Neural cell (in vitro differentiated cells): ENCODE data around the gene ACOT13. TPM values are rescaled to one million over a fixed set of nuclear protein-coding genes. Genes with fewer than 3 reads are reported as not detected.
"Not testable (repeated sequence)": the region's sequence is repeated elsewhere in the genome, so short reads cannot be mapped to it uniquely, and the experiment has no call there.

Source experiments
- H2AFZ ChIP-seq: fragments of 200-600, 300-800 bp; sonication (generic), shearing (Covaris generic); 2 replicates; pipeline ENCODE4 v1.6.0; 2014; ENCODE audit warnings: low read depth, mild to moderate bottlenecking, antibody characterized with exemption, low read length, moderate library complexity
- H3F3A ChIP-seq: fragments of 200-600 bp; shearing (Covaris generic); 2 replicates; pipeline ENCODE4 v1.6.1; 2016; ENCODE audit warnings: mild to moderate bottlenecking, moderate library complexity, mixed read lengths, antibody characterized with exemption, low read length; ENCODE audit not compliant: insufficient read depth, poor library complexity, severe bottlenecking
- H3K27ac ChIP-seq: fragments of 200-600, 300-800 bp; sonication (generic), shearing (Covaris generic); 2 replicates; pipeline ENCODE4 v1.5.1; 2014; ENCODE audit warnings: mild to moderate bottlenecking, low read length, moderate library complexity
- H3K27me3 ChIP-seq: fragments of 300-800, 200-600 bp; sonication (generic), shearing (Covaris generic); 2 replicates; pipeline ENCODE4 v1.6.0; 2014; ENCODE audit warnings: mild to moderate bottlenecking, low read depth, low read length, moderate library complexity; ENCODE audit not compliant: insufficient read depth
- H3K36me3 ChIP-seq: fragments of 300-800, 200-600 bp; sonication (generic), shearing (Covaris generic); 2 replicates; pipeline ENCODE4 v1.5.1; 2014; ENCODE audit warnings: mild to moderate bottlenecking, antibody characterized with exemption, low read length, moderate library complexity; ENCODE audit not compliant: insufficient read depth
- H3K4me2 ChIP-seq: fragments of 300-800, 200-600 bp; sonication (generic), shearing (Covaris generic); 2 replicates; pipeline ENCODE4 v1.6.0; 2014; ENCODE audit warnings: mild to moderate bottlenecking, low read length
- H3K4me3 ChIP-seq: fragments of 300-800, 200-600 bp; sonication (generic), shearing (Covaris generic); 2 replicates; pipeline ENCODE4 v1.5.1; 2014; ENCODE audit warnings: mild to moderate bottlenecking, low read length, moderate library complexity
- H3K79me2 ChIP-seq: fragments of 200-600 bp; shearing (Covaris generic); replicated peaks from 2 replicates; pipeline ENCODE4 v1.6.0; 2014; ENCODE audit warnings: mild to moderate bottlenecking, low read length, moderate library complexity; ENCODE audit not compliant: insufficient read depth
- H3K9ac ChIP-seq: fragments of 300-800, 200-600 bp; sonication (generic), shearing (Covaris generic); 2 replicates; pipeline ENCODE4 v1.6.1; 2016; ENCODE audit warnings: mild to moderate bottlenecking, low read length, mixed read lengths
- H3K9me2 ChIP-seq: fragments of 200-600 bp; shearing (Covaris generic); 2 replicates; pipeline ENCODE4 v1.6.1; 2016; ENCODE audit warnings: mild to moderate bottlenecking, low read length, mixed read lengths; ENCODE audit not compliant: insufficient read depth
- H3K9me3 ChIP-seq: fragments of 200-600, 300-800 bp; sonication (generic), shearing (Covaris generic); 2 replicates; pipeline ENCODE4 v1.6.1; 2016; ENCODE audit warnings: mild to moderate bottlenecking, mixed run types, low read length, moderate library complexity, mixed read lengths
- H4K20me1 ChIP-seq: fragments of 200-600 bp; shearing (Covaris generic); 2 replicates; pipeline ENCODE4 v1.6.1; 2016; ENCODE audit warnings: mild to moderate bottlenecking, mixed run types; ENCODE audit not compliant: insufficient read depth
- CTCF ChIP-seq: fragments of 450-650 bp; IDR thresholded peaks from 2 replicates; pipeline ENCODE4 v1.5.1; 2014; ENCODE audit warnings: antibody characterized with exemption, mild to moderate bottlenecking, moderate library complexity; ENCODE audit not compliant: poor library complexity, severe bottlenecking
- EP300 ChIP-seq: fragments of 450-650 bp; conservative IDR thresholded peaks from 2 replicates; pipeline ENCODE4 v1.6.1; 2014; ENCODE audit warnings: antibody characterized with exemption, mild to moderate bottlenecking, moderate library complexity; ENCODE audit not compliant: poor library complexity, severe bottlenecking
- EZH2 ChIP-seq: fragments of 200-600, 300-800 bp; shearing (Covaris generic), sonication (generic); IDR thresholded peaks from 2 replicates; pipeline ENCODE4 v1.6.1; 2014; ENCODE audit warnings: antibody characterized with exemption, low read length, borderline replicate concordance, mild to moderate bottlenecking; ENCODE audit not compliant: insufficient read depth, poor library complexity, severe bottlenecking
- MXI1 ChIP-seq: fragments of 450-650 bp; conservative IDR thresholded peaks from 2 replicates; pipeline ENCODE4 v1.6.1; 2014; ENCODE audit warnings: antibody characterized with exemption, mild to moderate bottlenecking; ENCODE audit not compliant: poor library complexity, severe bottlenecking
- POLR2AphosphoS5 ChIP-seq: IDR thresholded peaks from 2 replicates; pipeline ENCODE4 v1.6.1; 2012
- RAD21 ChIP-seq: fragments of 450-650 bp; conservative IDR thresholded peaks from 2 replicates; pipeline ENCODE4 v1.6.1; 2014; ENCODE audit warnings: antibody characterized with exemption, mild to moderate bottlenecking, moderate library complexity
- REST ChIP-seq: IDR thresholded peaks from 2 replicates; pipeline ENCODE4 v1.6.1; 2012; ENCODE audit warnings: borderline replicate concordance
- SMC3 ChIP-seq: fragments of 450-650 bp; conservative IDR thresholded peaks from 2 replicates; pipeline ENCODE4 v1.6.1; 2014; ENCODE audit warnings: antibody characterized with exemption, mild to moderate bottlenecking, moderate library complexity; ENCODE audit not compliant: poor library complexity
- TAF1 ChIP-seq: IDR thresholded peaks from 2 replicates; pipeline ENCODE4 v1.6.1; 2012; ENCODE audit warnings: low read depth
- polyA plus RNA-seq: library from polyadenylated mRNA; depleted of rRNA; stranded (reverse); fragments of >200 nt; gene quantifications from 2 replicates; pipeline ENCODE4 v1.2.3, GENCODE V29; 2014

ACOT13 gene
- polyA plus RNA-seq, 1 donor from 2014 or later: 9.9 TPM

- no peak overlapping the region for H3K9ac ChIP-seq
- peaks cover 32% of the 10 kb centered on the region for H3K79me2 ChIP-seq
- H4K20me1 ChIP-seq: no peaks in the 10 kb centered on the region
- H3K27me3 ChIP-seq: no peaks in the 10 kb centered on the region
- H3K4me2 ChIP-seq: no peak overlapping the region
- no peak overlapping the region for H3K4me3 ChIP-seq
- peaks cover 9% of the 10 kb centered on the region for H3K36me3 ChIP-seq
- H3K9me2 ChIP-seq: no peaks in the 10 kb centered on the region
- H3K9me3 ChIP-seq: no peaks in the 10 kb centered on the region
- H2AFZ ChIP-seq: no peak overlapping the region
- H3K27ac ChIP-seq: no peak overlapping the region
- no peak for TF ChIP-seq SMC3
- TF ChIP-seq POLR2AphosphoS5: no peak
- TF ChIP-seq RAD21: no peak
- no peak for TF ChIP-seq EP300
- H3F3A ChIP-seq: no peaks in the 10 kb centered on the region
Measured at GRCh38 chr6:24660105-24660504, 6.8 kb upstream of the ACOT13 start.

GRCh38 chr6:24661759-24662158 is 5.1 kb upstream of the ACOT13 start:
- H3K36me3 ChIP-seq, H3K9me2 ChIP-seq, H3F3A ChIP-seq, H4K20me1 ChIP-seq, H3K27me3 ChIP-seq, H3K4me2 ChIP-seq, H3K9me3 ChIP-seq, H3K27ac ChIP-seq, H2AFZ ChIP-seq, H3K9ac ChIP-seq, H3K4me3 ChIP-seq: not testable (repeated sequence)
- peaks cover 41% of the 10 kb centered on the region for H3K79me2 ChIP-seq

- Histone ChIP-seq H3K27me3 (no peaks in the 10 kb centered on the region), H3K79me2 (peaks cover 37% of the 10 kb centered on the region), H3K27ac (no peak overlapping the region)
Measured at GRCh38 chr6:24662236-24662635, 4.6 kb upstream of the ACOT13 start.

More at GRCh38 chr6:24662236-24662635, 4.6 kb upstream of the ACOT13 start:
- Histone ChIP-seq H3K9me3 (no peaks in the 10 kb centered on the region), H3K4me2 (no peak overlapping the region), H2AFZ (no peak overlapping the region), H3F3A (peaks cover 7% of the 10 kb centered on the region), H3K9me2 (no peaks in the 10 kb centered on the region), H4K20me1 (no peaks in the 10 kb centered on the region), H3K36me3 (peaks cover 9% of the 10 kb centered on the region), H3K9ac (no peak overlapping the region), H3K4me3 (no peak overlapping the region)
- TF ChIP-seq RAD21: no peak
- no peak for TF ChIP-seq MXI1
- no peak for TF ChIP-seq EZH2
- no peak for TF ChIP-seq SMC3
- no peak for TF ChIP-seq CTCF
- no peak for TF ChIP-seq EP300
- TF ChIP-seq REST: no peak
- TF ChIP-seq TAF1: no peak
- no peak for TF ChIP-seq POLR2AphosphoS5
